ENCODE data around the gene MAPRE2.
"Not testable (repeated sequence)": the region's sequence is repeated elsewhere in the genome, so short reads cannot be mapped to it uniquely, and the experiment has no call there.

Gene MAPRE2

DNA sequence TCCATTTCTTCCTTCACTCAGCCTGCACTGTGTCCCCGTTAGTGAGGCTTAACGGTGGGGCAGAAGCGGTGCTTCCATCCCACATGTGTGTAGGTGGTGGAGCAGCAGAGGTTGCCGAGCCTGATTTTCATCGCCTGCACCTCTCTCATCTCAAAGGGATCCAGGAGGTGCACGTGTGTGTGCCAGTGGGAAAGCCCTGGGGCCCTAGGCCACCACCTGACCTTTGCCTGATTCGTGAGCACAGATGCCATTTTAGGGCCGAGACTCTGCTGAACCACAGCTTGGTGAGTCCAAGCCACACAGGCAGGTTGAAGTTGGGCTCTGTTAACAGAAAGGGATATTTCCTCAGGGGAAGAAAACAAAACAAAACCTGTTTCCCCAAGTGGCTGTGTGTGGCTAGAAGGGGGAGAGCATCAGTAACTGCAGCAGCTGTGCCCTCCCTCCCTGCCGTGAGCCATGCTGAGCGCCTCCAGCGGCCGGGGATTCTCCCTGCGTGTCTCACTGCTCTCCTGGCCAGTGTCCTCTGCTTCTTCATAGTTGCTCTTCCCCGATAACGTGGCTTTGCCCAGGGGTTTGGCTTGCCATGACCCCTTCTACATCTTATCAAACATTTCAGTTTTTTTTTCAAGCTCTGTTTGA lies 81.5 kb downstream of the MAPRE2 start:
- DNase-seq (ENCODE audit: low spot score) = no peak

DNA sequence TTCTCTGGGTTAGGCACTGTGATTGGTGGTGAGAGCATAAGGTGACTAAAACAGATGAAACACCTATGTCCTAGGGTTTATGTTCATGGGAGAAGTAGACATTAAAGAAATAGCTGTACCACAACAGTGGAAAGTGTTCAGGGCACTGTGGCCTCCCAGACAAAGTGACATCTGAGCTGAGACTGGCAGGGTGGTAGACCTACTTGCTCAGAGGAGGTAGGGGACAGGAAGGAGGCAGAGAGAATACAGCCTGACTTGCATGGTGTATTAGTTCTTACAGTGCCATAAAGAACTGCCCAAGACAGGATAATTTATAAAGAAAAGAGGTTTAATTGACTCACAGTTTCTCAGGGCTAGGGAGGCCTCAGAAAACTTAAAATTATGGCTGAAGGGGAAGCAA lies 82.6 kb downstream of the MAPRE2 start:
- DNase-seq (ENCODE audit: low spot score) = no peak

DNA sequence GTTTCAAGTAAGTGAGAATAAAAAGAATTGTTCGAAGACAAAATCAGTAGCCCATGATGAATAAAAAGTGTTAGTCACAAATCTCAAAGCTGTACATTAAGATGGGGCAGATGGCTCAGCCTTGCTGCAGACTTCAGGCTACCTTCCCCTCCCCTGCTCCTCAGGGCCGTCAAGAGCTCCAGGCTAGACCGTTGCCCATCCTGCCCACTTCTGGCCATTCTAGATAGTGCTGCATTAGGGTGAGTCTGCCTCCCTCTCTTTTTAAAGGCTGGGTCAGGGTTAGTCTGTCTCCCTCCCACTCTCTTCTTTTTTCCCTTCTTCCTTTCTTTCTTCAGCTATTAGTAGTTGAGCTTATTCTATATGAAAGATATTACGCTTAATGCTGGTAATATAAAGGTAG lies 86.0 kb downstream of the MAPRE2 start:
- no peak for DNase-seq (ENCODE audit: low spot score)

DNA sequence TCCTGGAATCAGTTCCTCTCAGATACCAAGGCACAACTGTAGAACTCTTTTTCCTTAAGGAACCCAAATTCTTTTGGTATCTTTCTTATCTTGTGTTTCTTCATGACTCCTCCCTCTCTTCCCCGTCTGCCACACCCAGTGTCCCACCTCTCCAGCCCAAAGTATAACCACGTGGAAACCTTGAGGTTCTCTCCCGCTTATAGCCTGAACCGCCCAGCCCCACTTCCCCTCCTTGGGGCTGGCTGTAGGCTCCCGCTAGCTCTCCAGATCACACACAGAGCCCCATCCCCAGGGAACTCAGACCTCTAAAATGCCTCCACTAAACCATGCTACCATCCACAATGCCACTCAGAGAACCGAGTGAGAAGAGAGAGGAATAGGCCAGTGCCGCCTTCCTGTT lies 87.5 kb downstream of the MAPRE2 start:
- no peak for DNase-seq (ENCODE audit: low spot score)

DNA sequence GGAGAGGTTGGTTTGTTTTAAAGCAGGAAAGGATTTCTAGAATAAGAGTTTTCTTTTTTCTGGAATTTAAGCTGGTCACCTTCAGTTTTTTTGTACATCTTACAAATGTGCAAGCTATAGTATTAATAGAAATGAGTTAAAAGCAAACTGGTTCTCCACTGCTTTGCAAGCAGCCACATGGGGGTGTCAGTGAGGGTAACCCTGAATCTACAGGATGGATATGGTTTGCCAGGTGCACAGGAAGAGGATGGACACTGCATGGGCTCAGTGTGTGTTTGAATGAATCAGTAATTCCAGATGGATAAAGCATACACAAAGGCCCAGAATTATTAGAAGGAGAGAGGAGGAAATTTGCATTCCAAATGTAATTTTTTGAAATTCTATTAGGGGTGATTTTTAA lies 89.0 kb downstream of the MAPRE2 start:
- DNase-seq (ENCODE audit: low spot score) = no peak

DNA sequence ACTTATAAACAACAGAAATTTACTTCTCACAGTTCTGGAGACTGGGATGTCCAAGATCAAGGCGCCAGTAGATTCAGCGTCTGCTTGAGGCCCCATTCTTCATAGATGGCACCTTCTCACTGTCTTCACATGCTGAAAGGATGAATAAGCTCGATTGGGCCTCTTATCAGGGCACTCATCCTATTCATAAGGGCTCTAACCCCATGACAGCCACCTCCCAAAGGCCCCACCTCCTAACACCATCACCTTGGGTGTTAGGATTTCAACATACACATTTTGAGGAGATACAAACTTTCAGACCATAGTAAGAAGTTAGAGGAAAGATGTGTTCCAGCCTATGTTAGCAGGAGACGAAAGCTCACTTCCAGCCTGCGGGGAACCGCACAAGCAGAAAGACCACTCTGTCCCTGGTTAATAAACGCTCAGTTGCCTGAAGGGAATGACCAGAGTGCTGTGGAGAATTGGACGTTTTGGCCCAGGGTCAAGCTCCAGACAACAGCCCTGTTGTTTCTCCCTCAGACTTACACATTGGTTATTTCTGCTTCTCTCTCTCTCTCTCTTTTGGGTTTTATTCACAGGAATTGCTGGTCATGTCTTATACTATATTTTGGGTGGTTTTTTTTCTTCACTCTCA lies 90.3 kb downstream of the MAPRE2 start:
- no peak for DNase-seq (ENCODE audit: low spot score)

DNA sequence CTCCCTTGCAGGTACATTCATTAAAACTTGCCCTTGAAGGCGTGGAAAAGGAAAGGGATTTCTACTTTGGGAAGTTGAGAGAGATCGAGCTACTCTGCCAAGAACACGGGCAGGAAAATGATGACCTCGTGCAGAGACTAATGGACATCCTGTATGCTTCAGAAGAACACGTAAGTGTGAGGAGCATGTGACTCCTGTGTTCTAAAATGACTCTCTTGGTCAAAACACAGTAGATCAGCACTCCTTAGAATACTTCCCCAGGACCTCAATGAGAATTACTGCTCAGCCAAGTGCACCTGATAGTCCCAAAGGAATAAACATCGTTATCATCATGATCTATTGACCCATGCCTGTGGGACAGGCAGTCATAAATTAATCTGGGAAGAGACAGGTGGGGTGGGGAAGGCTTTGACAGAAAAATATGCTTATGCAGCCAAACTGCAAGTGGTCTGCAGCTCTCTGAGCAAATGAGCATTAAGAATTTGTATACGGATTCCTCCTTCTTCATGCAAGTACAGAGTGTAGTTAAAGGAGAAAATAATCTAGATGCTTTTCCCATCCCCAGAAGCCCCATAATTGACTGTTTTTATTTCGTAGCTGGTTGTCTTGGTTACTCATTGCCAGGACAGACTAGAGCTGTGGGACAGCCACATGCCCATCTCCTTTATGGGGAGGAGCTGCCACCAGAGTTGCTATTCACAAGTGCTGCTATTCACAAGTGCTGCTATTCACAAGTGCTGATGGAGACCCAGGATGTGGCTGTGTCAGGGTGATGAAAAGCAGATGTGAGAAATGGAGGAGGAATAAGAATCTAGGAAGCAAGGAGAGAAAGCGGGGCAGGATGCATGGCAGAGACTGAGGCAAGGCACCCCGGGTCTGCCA lies 91.0 kb downstream of the MAPRE2 start:
- DNase-seq (ENCODE audit: low spot score) = no peak

DNA sequence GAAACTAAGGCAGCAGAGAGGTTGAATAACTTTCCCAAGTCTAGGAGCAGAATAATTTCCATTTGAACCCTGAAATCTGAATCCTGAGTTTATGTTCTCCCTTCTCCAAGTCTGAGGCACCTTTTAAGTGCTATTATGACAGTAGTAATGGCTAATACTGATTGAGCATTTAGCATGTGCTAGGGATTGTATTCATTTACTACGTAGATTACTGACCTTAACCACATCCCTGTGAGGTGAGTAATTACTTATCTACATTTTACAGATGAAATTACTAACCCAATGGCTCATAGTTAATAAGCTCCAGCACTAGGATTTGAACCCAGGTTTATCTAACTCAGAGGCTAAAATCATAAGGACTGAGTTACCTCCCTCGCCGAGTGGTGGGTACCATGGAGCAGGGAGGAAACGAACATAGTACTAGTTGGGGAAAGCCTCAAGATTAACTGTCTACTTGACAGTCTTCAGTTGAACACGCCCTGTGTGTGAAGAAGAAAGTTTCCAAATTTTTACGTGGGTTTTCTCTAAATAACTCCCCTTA lies 93.0 kb downstream of the MAPRE2 start:
- no peak for DNase-seq (ENCODE audit: low spot score)

DNA sequence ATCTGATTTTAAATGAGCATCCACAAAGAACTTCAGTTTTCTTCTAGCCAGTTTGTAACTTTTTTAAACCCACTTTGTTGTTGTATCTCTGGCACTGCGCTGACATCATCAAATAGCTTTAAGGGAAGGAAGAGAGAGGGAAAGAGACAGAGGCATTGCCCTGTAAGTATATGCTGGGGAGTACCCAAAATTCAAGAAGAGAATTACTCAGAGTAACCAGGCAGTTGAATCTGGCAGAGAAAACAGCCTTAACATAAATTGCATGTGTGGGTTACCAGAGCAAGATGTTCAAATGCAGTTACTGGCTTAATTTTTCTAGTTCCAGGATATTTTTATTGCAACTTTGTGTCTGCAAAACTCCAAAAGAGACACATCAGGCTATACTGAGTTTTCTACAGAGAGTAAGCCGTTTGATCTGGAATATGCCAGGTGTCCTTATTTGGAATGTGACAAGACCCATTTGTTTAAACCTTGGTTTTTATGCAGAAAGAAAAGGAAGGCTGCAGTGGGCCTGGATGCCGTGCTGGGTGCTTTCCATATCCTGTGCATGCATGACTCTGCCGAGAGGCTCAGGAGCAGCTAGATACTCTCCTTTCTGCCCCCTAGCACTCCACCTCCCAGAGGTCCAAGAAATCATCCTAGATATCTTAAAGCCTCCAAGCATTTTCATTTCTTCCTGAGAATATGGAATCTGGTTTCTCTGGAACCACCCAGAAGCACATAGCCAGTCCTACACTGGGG lies 93.7 kb downstream of the MAPRE2 start:
- DNase-seq (ENCODE audit: low spot score) = no peak

DNA sequence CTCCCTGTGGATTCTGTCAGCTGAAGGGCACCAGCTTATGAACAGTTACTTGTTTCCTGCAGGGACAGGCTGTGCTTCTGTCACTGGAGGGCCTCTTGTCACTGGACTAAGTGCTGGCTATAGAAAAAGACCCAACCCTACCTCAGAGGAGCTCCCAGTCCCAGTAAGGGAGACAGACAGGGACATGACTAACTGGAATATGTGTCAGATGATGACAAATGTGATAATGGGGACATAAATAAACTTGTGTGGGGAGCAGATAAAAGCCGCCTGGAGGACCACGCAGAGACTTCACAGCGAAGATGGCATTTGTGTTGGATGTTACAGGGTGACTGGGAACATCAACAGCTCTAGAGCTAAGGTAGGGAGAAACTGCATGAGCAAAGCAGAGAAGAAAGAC lies 95.0 kb downstream of the MAPRE2 start:
- no peak for DNase-seq (ENCODE audit: low spot score)

DNA sequence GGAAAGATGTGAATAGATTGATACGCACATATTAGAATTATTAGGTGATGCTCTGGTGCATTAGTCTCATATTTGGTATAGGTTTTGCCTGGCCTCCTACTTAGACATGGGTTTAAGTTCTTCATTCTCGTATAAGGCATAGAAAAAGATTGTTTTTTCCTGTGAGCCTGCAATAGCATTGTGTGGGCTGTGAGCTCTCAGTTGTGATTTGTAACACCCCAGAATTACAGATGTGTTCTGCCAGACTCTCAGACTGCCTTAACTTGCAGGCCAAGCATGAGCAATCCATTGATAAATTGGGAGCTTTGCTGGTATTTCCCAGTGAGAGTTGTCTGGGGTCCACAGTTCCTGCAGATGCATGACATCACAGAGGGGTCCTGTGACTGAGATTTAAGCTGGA lies 95.7 kb downstream of the MAPRE2 start:
- no peak for DNase-seq (ENCODE audit: low spot score)

DNA sequence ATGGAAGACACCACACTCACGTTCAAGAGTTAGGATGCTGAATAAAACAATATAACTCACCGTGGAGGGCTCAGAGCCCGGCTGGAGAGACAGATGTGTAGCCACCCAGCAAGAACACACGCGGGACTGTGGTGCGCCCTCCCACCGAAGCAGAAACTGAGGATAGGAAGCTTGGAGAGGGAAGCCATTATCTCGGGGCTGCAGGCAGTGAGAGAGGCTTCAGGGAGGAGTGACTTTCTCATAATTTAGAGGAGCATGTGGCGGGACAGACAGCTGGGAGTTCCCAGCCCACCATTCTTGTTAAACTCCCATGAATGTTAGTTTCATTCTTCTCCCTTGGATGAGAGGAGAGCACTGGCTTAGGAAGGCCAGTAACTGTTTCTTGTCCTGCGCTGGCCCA lies 96.4 kb downstream of the MAPRE2 start:
- DNase-seq (ENCODE audit: low spot score) = no peak

DNA sequence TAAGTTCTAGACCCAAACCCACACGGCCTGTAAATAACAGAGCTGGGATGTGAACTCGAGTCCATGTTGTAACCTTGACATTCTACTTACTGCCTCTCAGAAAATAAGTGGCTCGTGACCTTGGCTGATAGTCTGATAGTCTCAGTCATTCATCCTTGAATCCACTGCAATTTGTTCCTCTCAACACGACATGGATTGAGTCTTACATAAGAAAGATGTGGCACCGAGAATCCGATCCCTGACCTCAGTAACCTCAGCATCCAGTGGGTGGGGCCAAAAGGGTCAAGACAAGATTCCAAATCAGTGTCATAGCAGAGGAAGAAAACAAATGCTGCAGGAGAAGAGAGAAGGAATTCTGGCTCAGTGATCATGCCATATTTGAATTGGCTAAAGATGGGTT lies 97.6 kb downstream of the MAPRE2 start:
- DNase-seq (ENCODE audit: low spot score) = no peak

DNA sequence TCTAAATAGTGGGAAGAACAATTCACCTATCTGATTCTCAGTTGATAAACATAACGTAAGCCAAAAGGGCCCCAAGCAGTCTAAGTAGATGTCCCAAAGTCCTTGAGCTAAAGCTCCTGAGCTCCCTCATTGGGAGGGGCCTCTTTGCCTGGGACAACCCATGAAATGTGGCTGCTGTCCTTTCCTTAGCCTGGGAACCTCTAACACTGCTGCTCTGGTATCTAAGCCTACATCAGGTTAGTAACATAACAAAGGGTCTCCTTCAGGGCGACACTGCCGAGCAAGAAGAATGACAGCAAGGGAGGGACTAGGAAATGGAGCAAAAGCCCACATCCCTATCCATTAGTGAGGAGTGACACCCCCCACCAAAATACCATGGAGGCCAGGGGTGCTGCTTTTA lies 98.3 kb downstream of the MAPRE2 start:
- DNase-seq (ENCODE audit: low spot score) = no peak

DNA sequence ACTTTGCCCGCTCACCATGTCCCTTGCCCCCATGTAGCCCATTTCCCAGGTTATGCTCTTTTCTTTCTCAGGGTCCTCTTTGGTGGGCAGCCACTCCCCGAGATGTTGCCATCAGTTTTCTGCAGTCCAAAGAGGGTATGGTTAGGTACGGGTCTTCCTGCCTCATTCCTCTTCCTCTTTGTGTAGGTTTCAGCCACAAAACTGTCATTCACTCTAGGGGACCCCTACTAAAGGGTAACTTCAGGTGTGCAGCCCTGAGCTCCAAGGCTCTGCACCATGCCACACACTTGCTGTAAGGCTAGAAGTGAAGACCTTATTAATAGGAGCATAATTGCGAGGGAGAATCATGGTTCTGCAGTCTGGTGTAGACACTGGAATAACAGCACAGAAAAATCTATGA lies 99.9 kb downstream of the MAPRE2 start:
- no peak for DNase-seq (ENCODE audit: low spot score)

DNA sequence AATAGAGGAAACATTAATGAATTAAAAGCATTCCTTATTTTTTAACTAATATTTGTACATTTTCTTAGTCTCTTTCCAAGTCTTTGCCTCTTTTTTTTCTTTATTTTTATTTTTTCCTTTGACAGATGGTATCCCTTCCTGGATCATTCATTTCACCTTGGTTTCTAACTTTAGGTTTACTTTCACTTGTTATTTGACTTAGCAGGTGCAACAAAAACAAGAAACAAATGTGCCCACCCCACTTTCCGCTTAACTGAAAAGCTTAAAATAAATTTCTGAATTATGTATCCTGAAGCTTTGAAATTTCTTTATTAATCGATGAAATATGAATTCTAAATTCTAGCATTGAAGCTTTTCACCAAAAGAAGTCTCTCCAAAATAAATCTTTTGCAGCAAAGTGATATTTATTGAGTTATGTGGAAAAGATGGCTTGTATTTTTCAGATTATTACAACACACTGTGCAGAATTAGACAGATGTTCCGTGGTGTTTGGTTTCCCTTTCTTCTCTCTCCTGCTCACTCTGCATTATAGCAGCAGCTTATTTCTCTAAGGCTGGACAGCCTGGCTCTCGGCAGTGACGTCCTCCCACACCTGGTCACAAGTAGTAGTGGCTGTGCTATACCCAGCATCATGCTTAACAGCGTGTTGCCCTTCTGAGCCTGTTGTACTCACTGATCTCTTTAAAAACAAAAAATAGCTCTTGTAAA lies 100.5 kb downstream of the MAPRE2 start:
- DNase-seq (ENCODE audit: low spot score) = no peak

DNA sequence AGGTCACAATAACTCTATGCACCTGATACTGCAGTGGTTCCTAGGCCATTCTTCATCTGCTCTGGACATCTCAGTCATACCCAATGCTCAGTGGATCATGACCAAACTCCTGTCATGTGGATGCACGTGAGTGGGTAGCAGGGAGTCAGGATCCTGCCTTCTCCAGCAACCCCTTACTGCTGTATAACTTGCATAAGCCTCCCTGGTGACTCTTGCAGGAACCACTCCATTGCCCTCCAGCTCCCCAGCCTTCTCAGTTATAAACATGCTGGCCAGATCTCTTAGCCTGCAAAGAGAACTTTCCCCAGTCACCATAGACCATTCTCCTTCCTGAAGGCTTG lies 101.0 kb downstream of the MAPRE2 start:
- no peak for DNase-seq (ENCODE audit: low spot score)

DNA sequence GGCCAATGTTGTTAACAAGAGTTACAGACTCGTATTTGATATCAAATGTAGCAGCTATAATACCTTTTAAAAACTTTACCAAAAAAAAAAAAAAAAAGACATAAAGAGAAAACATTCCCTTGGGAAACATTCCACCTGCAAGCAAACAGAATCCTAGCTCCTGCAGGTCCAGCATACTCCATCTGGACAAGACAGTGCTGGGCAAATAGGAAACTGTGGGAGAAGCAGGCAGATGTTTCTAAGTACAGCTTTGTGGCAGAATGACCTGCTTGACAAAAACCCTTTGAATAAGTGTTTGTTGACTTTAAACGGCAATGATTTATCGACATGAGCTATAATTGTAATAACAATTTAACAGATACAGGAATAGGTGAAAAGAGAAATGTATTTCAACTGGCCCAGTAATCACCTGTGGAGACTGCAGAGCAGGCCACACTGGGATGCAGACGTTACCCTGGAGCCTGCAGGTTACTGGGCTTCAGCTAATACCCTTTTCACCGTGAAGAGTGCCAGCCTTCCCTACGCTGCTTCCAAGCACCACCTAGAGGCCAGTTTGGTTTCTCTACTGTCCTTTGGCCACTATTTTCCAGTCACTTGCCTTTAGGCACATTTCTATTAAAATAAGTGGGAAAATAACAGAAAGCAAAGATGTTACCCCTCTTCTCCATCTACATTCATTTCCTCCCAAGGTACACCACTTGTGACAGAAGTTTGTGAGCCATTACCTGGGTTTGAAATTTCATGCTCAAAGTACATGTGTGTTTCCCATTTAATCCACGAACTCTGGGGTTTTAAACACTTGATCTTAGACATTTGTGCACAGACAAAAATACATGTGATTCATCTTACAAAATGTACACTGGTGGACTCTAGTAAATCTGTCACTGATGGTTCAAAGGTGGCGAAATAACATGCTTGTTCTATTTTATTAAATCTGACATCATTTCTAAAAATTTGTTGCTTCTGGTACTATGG lies 102.7 kb downstream of the MAPRE2 start:
- peak; percentile 43 for DNase-seq (ENCODE audit: low spot score)

DNA sequence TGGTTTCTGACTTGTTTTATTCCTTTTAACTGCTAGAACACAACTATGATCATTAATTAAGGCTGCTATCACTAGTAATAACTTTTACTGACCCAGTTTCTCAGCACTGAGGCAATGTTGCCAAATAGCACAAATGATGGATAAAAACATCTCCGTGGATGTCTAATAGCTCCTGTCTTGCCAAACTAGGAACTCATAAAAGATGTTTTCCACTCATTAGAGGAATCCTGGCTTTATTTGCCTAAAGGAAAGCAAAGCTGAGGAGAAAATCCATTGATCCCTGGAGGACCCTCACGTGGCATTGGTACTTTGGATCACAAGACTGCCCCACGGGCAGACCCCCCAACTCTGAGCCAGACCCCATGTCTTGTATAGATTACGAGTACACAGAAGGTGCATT lies 103.5 kb downstream of the MAPRE2 start:
- no peak for DNase-seq (ENCODE audit: low spot score)

DNA sequence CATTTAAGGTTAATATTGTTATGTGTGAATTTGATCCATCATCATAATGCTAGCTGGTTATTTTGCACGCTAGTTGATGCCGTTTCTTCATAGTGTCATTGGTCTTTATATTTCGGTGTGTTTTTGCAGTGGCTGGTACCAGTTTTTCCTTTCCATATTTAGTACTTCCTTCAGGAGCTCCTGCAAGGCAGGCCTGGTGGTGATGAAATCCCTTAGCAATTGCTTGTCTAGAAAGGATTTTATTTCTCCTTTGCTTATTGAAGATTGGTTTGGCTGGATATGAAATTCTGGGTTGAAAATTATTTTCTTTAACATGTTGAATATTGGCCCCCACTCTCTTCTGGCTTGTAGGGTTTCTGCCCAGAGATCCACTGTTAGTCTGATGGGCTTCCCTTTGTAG lies 109.0 kb downstream of the MAPRE2 start:
- DNase-seq (ENCODE audit: low spot score) = not testable (repeated sequence)
